SK-N-SH (cell line): ENCODE measurements around the gene TEAD1. TPM values are rescaled to one million over a fixed set of nuclear protein-coding genes. Genes with fewer than 3 reads are reported as not detected.

Source experiments
- CTCF ChIA-PET: fragments of 300-600, 350-600 bp; formaldehyde crosslinking; extraction: SDS; loops from one replicate; lab custom pipeline; 2021; lab: Yijun Ruan, JAX
- POLR2A ChIA-PET: fragments of 350-600 bp; sonication (Branson Sonifier 250); formaldehyde crosslinking; extraction: SDS; loops from one replicate; lab custom pipeline; 2020; ENCODE audit warnings: antibody characterized with exemption, inconsistent platforms; lab: Yijun Ruan, JAX
- DNase-seq: peaks from one replicate; pipeline ENCODE4 v3.0.0; 2012
- H2AFZ ChIP-seq: fragments of 200-600 bp; sonication (generic); 2 replicates; pipeline ENCODE4 v1.8.1; 2016; ENCODE audit warnings: antibody characterized with exemption, mild to moderate bottlenecking, low read depth
- H3F3A ChIP-seq: fragments of 200-600 bp; sonication (generic); replicated peaks from 2 replicates; pipeline ENCODE3; 2016; ENCODE audit warnings: antibody characterized with exemption, mild to moderate bottlenecking; ENCODE audit not compliant: insufficient read depth
- H3K27ac ChIP-seq, 2 experiments: fragments of 200-500 bp in 1 of 2; fragments of 200-600 bp in 1 of 2; sonication (Bioruptor generic) in 1 of 2; sonication (generic), shearing (Covaris generic) in 1 of 2; 2 replicates each; pipeline versions ENCODE4 v1.5.1 to v1.6.1; 2014 to 2016; ENCODE audit warnings: low read depth in 2 of 2, inconsistent platforms in 1 of 2, low read length in 1 of 2, mild to moderate bottlenecking in 1 of 2, mixed read lengths in 1 of 2
- H3K27me3 ChIP-seq: fragments of 200-600 bp; sonication (generic), shearing (Covaris generic); 2 replicates; pipeline ENCODE4 v1.6.1; 2016; ENCODE audit warnings: mixed run types; ENCODE audit not compliant: insufficient read depth
- H3K36me3 ChIP-seq, 2 experiments: fragments of 200-500 bp in 1 of 2; fragments of 200-600 bp in 1 of 2; sonication (Bioruptor generic) in 1 of 2; sonication (generic) in 1 of 2; replicated peaks in 1 of 2; 2 replicates each; pipeline versions ENCODE3 to v1.5.1; 2014 to 2016; ENCODE audit warnings: low read length in 1 of 2, mild to moderate bottlenecking in 1 of 2; ENCODE audit not compliant: insufficient read depth in 2 of 2, control insufficient read depth in 1 of 2
- H3K4me1 ChIP-seq, 2 experiments: fragments of 200-500 bp in 1 of 2; fragments of 200-600 bp in 1 of 2; sonication (Bioruptor generic) in 1 of 2; sonication (generic), shearing (Covaris generic) in 1 of 2; 2 replicates each; pipeline versions ENCODE4 v1.5.1 to v1.6.1; 2014 to 2016; ENCODE audit warnings: low read depth in 1 of 2, low read length in 1 of 2, mixed run types in 1 of 2; ENCODE audit not compliant: insufficient read depth in 2 of 2, control insufficient read depth in 1 of 2
- H3K4me2 ChIP-seq: fragments of 200-600 bp; sonication (generic), shearing (Covaris generic); 2 replicates; pipeline ENCODE4 v1.6.1; 2017; ENCODE audit warnings: mixed run types
- H3K4me3 ChIP-seq, 2 experiments: fragments of 200-500 bp in 1 of 2; fragments of 200-600 bp in 1 of 2; sonication (Bioruptor generic) in 1 of 2; sonication (generic), shearing (Covaris generic) in 1 of 2; 2 replicates each; pipeline versions ENCODE4 v1.5.1 to v1.8.1; 2014 to 2016; ENCODE audit warnings: low read depth in 2 of 2, inconsistent platforms in 1 of 2, low read length in 1 of 2, mild to moderate bottlenecking in 1 of 2, mixed read lengths in 1 of 2, moderate library complexity in 1 of 2
- H3K79me2 ChIP-seq: fragments of 200-600 bp; sonication (generic); 2 replicates; pipeline ENCODE4 v1.8.1; 2017; ENCODE audit warnings: mild to moderate bottlenecking; ENCODE audit not compliant: insufficient read depth
- H3K9ac ChIP-seq: fragments of 200-600 bp; sonication (generic); 2 replicates; pipeline ENCODE4 v1.6.1; 2017; ENCODE audit warnings: mixed run types
- H3K9me2 ChIP-seq: fragments of 200-600 bp; sonication (generic); 2 replicates; pipeline ENCODE4 v1.6.1; 2017; ENCODE audit warnings: mixed run types
- H3K9me3 ChIP-seq: fragments of 200-600 bp; sonication (generic); 2 replicates; pipeline ENCODE4 v1.6.1; 2017; ENCODE audit warnings: mixed run types, mild to moderate bottlenecking, moderate library complexity
- H4K20me1 ChIP-seq: fragments of 200-600 bp; sonication (generic); 2 replicates; pipeline ENCODE4 v1.6.1; 2017; ENCODE audit warnings: mild to moderate bottlenecking, mixed run types; ENCODE audit not compliant: insufficient read depth
- CTCF ChIP-seq: fragments of 200-600 bp; sonication (generic); IDR thresholded peaks from 2 replicates; pipeline ENCODE4 v1.6.1; 2017; ENCODE audit warnings: antibody characterized with exemption, mild to moderate bottlenecking, moderate library complexity
- ELF1 ChIP-seq: IDR thresholded peaks from 2 replicates; pipeline ENCODE4 v1.4.0; 2012
- EP300 ChIP-seq, 2 experiments: IDR thresholded peaks; 2 replicates each; pipeline versions ENCODE4 v1.4.0 to v1.6.1; 2012; ENCODE audit warnings: borderline replicate concordance in 1 of 2, low read depth in 1 of 2, low read length in 1 of 2
- FOXJ3 ChIP-seq: sonication (generic); formaldehyde crosslinking; IDR thresholded peaks from 2 replicates; pipeline ENCODE4 v1.5.1; 2020; ENCODE audit warnings: mild to moderate bottlenecking, missing genetic modification reagents
- FOXM1 ChIP-seq: IDR thresholded peaks from 2 replicates; pipeline ENCODE4 v1.4.0; 2012; ENCODE audit warnings: low read depth, mild to moderate bottlenecking
- MXI1 ChIP-seq: IDR thresholded peaks from 2 replicates; pipeline ENCODE4 v1.6.1; 2012; ENCODE audit warnings: mild to moderate bottlenecking, low read depth, low read length, improper control_type of control experiment
- NFIC ChIP-seq: IDR thresholded peaks from 2 replicates; pipeline ENCODE4 v1.4.0; 2012; ENCODE audit warnings: borderline replicate concordance
- POLR2AphosphoS5 ChIP-seq: IDR thresholded peaks from 2 replicates; pipeline ENCODE4 v1.6.1; 2012; ENCODE audit warnings: low read depth, low read length
- RCOR1 ChIP-seq: fragments of 150-350 bp; IDR thresholded peaks from 2 replicates; pipeline ENCODE4 v1.6.1; 2017; ENCODE audit warnings: antibody characterized with exemption, low read length
- RXRA ChIP-seq: IDR thresholded peaks from 2 replicates; pipeline ENCODE4 v1.4.0; 2012; ENCODE audit warnings: low read depth, mild to moderate bottlenecking, borderline replicate concordance
- SMC3 ChIP-seq: IDR thresholded peaks from 2 replicates; pipeline ENCODE4 v1.6.1; 2012; ENCODE audit warnings: low read depth, low read length, improper control_type of control experiment
- TEAD4 ChIP-seq: IDR thresholded peaks from 2 replicates; pipeline ENCODE4 v1.4.0; 2012; ENCODE audit warnings: mild to moderate bottlenecking, borderline replicate concordance; ENCODE audit not compliant: insufficient read depth
- WGBS: methylation state at CpG from one replicate; pipeline ENCODE4 v1.1.6; 2017; ENCODE audit warnings: low lambda C conversion rate; 5-methylcytosine and 5-hydroxymethylcytosine counted together
- polyA plus RNA-seq, 3 experiments: library from polyadenylated mRNA; depleted of rRNA; stranded (reverse); fragments of >200 nt; gene quantifications; 2 replicates each; pipeline ENCODE4 v1.2.3, GENCODE V29; 2012
- TF ChIP-seq, protein P1 (sequence below): IDR thresholded peaks from 2 replicates; pipeline ENCODE4 v1.4.0; 2012; ENCODE audit warnings: low read depth
- TF ChIP-seq, protein P2 (sequence below): IDR thresholded peaks from 2 replicates; pipeline ENCODE4 v1.6.1; 2012; ENCODE audit warnings: mild to moderate bottlenecking, low read depth, low read length, moderate library complexity
- TF ChIP-seq, protein P3 (sequence below): fragments of 150-350 bp; IDR thresholded peaks from 2 replicates; pipeline ENCODE4 v1.6.1; 2016; ENCODE audit warnings: mild to moderate bottlenecking, low read depth, low read length

TEAD1 gene
- polyA plus RNA-seq, 1 of the 3 experiments (the other 2 are of a cell fraction), result 31.2 TPM

- TF ChIP-seq, protein P1, sequence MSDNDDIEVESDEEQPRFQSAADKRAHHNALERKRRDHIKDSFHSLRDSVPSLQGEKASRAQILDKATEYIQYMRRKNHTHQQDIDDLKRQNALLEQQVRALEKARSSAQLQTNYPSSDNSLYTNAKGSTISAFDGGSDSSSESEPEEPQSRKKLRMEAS, result no peak
- TF ChIP-seq RCOR1, result no peak
- TF ChIP-seq POLR2AphosphoS5, result no peak
Observed at GRCh38 chr11:12789054-12789453, 114.8 kb downstream of the TEAD1 start (continued).

GRCh38 chr11:12789596-12790215, 115.5 kb downstream of the TEAD1 start:
- Histone ChIP-seq H2AFZ (no peak overlapping the region), H3K36me3 (peaks cover 10 to 15% of the 10 kb centered on the region in 2 experiments), H3K27ac (peak overlapping the region in 1 of 2 experiments; percentile 47; a peak in 1 of 4 replicates), H3K4me3 (no peak overlapping the region), H3K9me3 (no peaks in the 10 kb centered on the region), H3K27me3 (no peaks in the 10 kb centered on the region), H3F3A (peaks cover 30% of the 10 kb centered on the region), H3K9ac (no peak overlapping the region), H3K4me1 (peaks cover 6 to 27% of the 10 kb centered on the region in 2 experiments; a peak in 2 of 4 replicates), H4K20me1 (peaks cover 65% of the 10 kb centered on the region), H3K4me2 (no peak overlapping the region), H3K9me2 (no peaks in the 10 kb centered on the region), H3K79me2 (peaks cover 97% of the 10 kb centered on the region)
- DNase-seq, result no peak
- POLR2A ChIA-PET, result no interaction called here
- CTCF ChIA-PET, result interaction anchor here (1.3 kb wide), 1 partner anchor 15 kb away, joined by 5 read pairs; no protein-coding TSS in a partner anchor
- WGBS, result 97% methylated on average over 6 of the region's 9 CpGs
- TF ChIP-seq SMC3, result no peak
- TF ChIP-seq CTCF, result no peak
- TF ChIP-seq FOXM1, result no peak
- TF ChIP-seq, protein P2, sequence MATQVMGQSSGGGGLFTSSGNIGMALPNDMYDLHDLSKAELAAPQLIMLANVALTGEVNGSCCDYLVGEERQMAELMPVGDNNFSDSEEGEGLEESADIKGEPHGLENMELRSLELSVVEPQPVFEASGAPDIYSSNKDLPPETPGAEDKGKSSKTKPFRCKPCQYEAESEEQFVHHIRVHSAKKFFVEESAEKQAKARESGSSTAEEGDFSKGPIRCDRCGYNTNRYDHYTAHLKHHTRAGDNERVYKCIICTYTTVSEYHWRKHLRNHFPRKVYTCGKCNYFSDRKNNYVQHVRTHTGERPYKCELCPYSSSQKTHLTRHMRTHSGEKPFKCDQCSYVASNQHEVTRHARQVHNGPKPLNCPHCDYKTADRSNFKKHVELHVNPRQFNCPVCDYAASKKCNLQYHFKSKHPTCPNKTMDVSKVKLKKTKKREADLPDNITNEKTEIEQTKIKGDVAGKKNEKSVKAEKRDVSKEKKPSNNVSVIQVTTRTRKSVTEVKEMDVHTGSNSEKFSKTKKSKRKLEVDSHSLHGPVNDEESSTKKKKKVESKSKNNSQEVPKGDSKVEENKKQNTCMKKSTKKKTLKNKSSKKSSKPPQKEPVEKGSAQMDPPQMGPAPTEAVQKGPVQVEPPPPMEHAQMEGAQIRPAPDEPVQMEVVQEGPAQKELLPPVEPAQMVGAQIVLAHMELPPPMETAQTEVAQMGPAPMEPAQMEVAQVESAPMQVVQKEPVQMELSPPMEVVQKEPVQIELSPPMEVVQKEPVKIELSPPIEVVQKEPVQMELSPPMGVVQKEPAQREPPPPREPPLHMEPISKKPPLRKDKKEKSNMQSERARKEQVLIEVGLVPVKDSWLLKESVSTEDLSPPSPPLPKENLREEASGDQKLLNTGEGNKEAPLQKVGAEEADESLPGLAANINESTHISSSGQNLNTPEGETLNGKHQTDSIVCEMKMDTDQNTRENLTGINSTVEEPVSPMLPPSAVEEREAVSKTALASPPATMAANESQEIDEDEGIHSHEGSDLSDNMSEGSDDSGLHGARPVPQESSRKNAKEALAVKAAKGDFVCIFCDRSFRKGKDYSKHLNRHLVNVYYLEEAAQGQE, result no peak
- TF ChIP-seq TEAD4, result no peak
- TF ChIP-seq ELF1, result no peak
- TF ChIP-seq NFIC, result no peak
- no peak for TF ChIP-seq EP300 (IDR thresholded peaks at IDR 0.05; ENCODE audit: borderline replicate concordance in 1 of 2, low read depth in 1 of 2, low read length in 1 of 2)
- no peak for TF ChIP-seq FOXJ3 (CRISPR knock-in tag)
- TF ChIP-seq MXI1, result no peak
- no peak for TF ChIP-seq RXRA
- TF ChIP-seq, protein P1, result no peak
- TF ChIP-seq, protein P3, sequence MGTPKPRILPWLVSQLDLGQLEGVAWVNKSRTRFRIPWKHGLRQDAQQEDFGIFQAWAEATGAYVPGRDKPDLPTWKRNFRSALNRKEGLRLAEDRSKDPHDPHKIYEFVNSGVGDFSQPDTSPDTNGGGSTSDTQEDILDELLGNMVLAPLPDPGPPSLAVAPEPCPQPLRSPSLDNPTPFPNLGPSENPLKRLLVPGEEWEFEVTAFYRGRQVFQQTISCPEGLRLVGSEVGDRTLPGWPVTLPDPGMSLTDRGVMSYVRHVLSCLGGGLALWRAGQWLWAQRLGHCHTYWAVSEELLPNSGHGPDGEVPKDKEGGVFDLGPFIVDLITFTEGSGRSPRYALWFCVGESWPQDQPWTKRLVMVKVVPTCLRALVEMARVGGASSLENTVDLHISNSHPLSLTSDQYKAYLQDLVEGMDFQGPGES, result no peak
